ENCODE results near the gene KIAA0586.
"Not testable (repeated sequence)": the region's sequence is repeated elsewhere in the genome, so short reads cannot be mapped to it uniquely, and the experiment has no call there.

The KIAA0586 gene

GRCh38 chr14:58575956-58576355 is 148.4 kb downstream of the KIAA0586 start:
- TF ChIP-seq OSR1 (CRISPR knock-in tag; IDR thresholded peaks at IDR 0.05) (no peak), ISL1 (CRISPR knock-in tag; IDR thresholded peaks at IDR 0.05) (no peak), BACH2 (CRISPR knock-in tag; IDR thresholded peaks at IDR 0.05; ENCODE audit: borderline replicate concordance) (no peak), ZFP3 (CRISPR knock-in tag; IDR thresholded peaks at IDR 0.05) (no peak), RARB (CRISPR knock-in tag; IDR thresholded peaks at IDR 0.05) (no peak), CSRNP3 (CRISPR knock-in tag; IDR thresholded peaks at IDR 0.05) (no peak), GLIS3 (CRISPR knock-in tag; IDR thresholded peaks at IDR 0.05) (no peak), TCF4 (CRISPR knock-in tag; IDR thresholded peaks at IDR 0.05; ENCODE audit: borderline replicate concordance) (no peak), POU6F1 (CRISPR knock-in tag; IDR thresholded peaks at IDR 0.05; ENCODE audit: borderline replicate concordance, low read depth) (no peak), ZNF565 (CRISPR knock-in tag; conservative IDR thresholded peaks at IDR 0.05; ENCODE audit: low read depth) (no peak)
- ATAC-seq, result no peak

- not testable (repeated sequence) for ATAC-seq
These were observed 152.5 kb downstream of the KIAA0586 start for GRCh38 chr14:58580035-58580434.

GRCh38 chr14:58581389-58581788 is 153.9 kb downstream of the KIAA0586 start:
- not testable (repeated sequence) for ATAC-seq

More at GRCh38 chr14:58580035-58580434, 152.5 kb downstream of the KIAA0586 start:
- TF ChIP-seq ZNF8 (CRISPR knock-in tag; IDR thresholded peaks at IDR 0.05), result peak; percentile 75

GRCh38 chr14:58584383-58584782 is 156.9 kb downstream of the KIAA0586 start:
- TF ChIP-seq TOX (CRISPR knock-in tag; IDR thresholded peaks at IDR 0.05; ENCODE audit: borderline replicate concordance), result no peak
- no peak for TF ChIP-seq ESRRG (CRISPR knock-in tag; IDR thresholded peaks at IDR 0.05)
- TF ChIP-seq PATZ1 (CRISPR knock-in tag; IDR thresholded peaks at IDR 0.05; ENCODE audit: borderline replicate concordance), result no peak
- TF ChIP-seq GLIS3 (CRISPR knock-in tag; IDR thresholded peaks at IDR 0.05), result no peak
- TF ChIP-seq CSRNP3 (CRISPR knock-in tag; IDR thresholded peaks at IDR 0.05), result no peak
- no peak for TF ChIP-seq ARNTL (CRISPR knock-in tag; IDR thresholded peaks at IDR 0.05; ENCODE audit: borderline replicate concordance, low read depth)
- TF ChIP-seq SNAI2 (CRISPR knock-in tag; IDR thresholded peaks at IDR 0.05), result no peak

GRCh38 chr14:58587271-58587670 is 159.8 kb downstream of the KIAA0586 start:
- ATAC-seq, result peak; percentile 53
- TF ChIP-seq ARNTL (CRISPR knock-in tag; IDR thresholded peaks at IDR 0.05; ENCODE audit: borderline replicate concordance, low read depth) (no peak), PATZ1 (CRISPR knock-in tag; IDR thresholded peaks at IDR 0.05; ENCODE audit: borderline replicate concordance) (no peak), CSRNP3 (CRISPR knock-in tag; IDR thresholded peaks at IDR 0.05) (no peak), ZC3H10 (CRISPR knock-in tag; IDR thresholded peaks at IDR 0.05) (no peak), ZNF565 (CRISPR knock-in tag; conservative IDR thresholded peaks at IDR 0.05; ENCODE audit: low read depth) (no peak), TCF4 (CRISPR knock-in tag; IDR thresholded peaks at IDR 0.05; ENCODE audit: borderline replicate concordance) (no peak), ZFP3 (CRISPR knock-in tag; IDR thresholded peaks at IDR 0.05) (no peak), ZFP30 (CRISPR knock-in tag; IDR thresholded peaks at IDR 0.05) (no peak), CSDC2 (CRISPR knock-in tag; IDR thresholded peaks at IDR 0.05) (no peak), RARB (CRISPR knock-in tag; IDR thresholded peaks at IDR 0.05) (no peak), SNAI2 (CRISPR knock-in tag; IDR thresholded peaks at IDR 0.05) (no peak), TSHZ2 (CRISPR knock-in tag; IDR thresholded peaks at IDR 0.05) (no peak)

More at GRCh38 chr14:58584383-58584782, 156.9 kb downstream of the KIAA0586 start:
- no peak for ATAC-seq

Measured in SK-N-SH treated with all-trans-retinoic acid at 6 μM for 48 hours (cell line).